ENCODE results near the gene DYNC2I2. TPM values are rescaled to one million over a fixed set of nuclear protein-coding genes. Genes with fewer than 3 reads are reported as not detected.

DYNC2I2 gene
- total and polyA plus RNA-seq, 3 experiments from 2014 or later: 3.0 to 68.6 (median 67.7) TPM

- POLR2A ChIA-PET: interaction anchor here (0.6 to 1.3 kb wide), 14 partner anchors 11 to 1144 kb away, joined by 3 to 8 read pairs (median 5); partner anchors contain the start of genes DYNC2I2, ENDOG, PKN3 and SH3GLB2
Measured at GRCh38 chr9:128689820-128690683, 33.4 kb upstream of the DYNC2I2 start.

GRCh38 chr9:128689293-128689774, 32.7 kb upstream of the DYNC2I2 start:
- Mint-ChIP-seq H3K9me3 (no peaks in the 10 kb centered on the region), H3K4me1 (peaks cover 49 to 66% (median 63%) of the 10 kb centered on the region in 3 donors), H3K27me3 (no peaks in the 10 kb centered on the region), H3K36me3 (peaks cover 11 to 42% (median 14%) of the 10 kb centered on the region in 3 donors), H3K4me3 (peak overlapping the region; percentile 35 to 80 (median 66)), H3K27ac (peak overlapping the region in 2 of 8 donors; percentile 35 to 65)
- peak overlapping the region; percentile 68 for H3K27ac ChIP-seq (ENCODE audit: low read depth, low read length)
- no peak overlapping the region for H3K4me3 ChIP-seq (ENCODE audit: low read length)
- peaks cover 32% of the 10 kb centered on the region for H3K36me3 ChIP-seq (ENCODE audit: insufficient read depth, low read length)
- POLR2A ChIA-PET: interaction anchor here (0.5 to 1.3 kb wide), 13 partner anchors 11 to 1145 kb away, joined by 3 to 8 read pairs (median 5); partner anchors contain the start of genes DYNC2I2, ENDOG, PKN3 and SH3GLB2
- no peaks in the 10 kb centered on the region for H3K9me3 ChIP-seq (ENCODE audit: low read length)
- DNase-seq: peak in 3 of 5 donors; percentile 57 to 76 (median 60)
- peaks cover 54% of the 10 kb centered on the region for H3K4me1 ChIP-seq (ENCODE audit: insufficient read depth, low read length)
- CTCF ChIA-PET: interaction anchor here (0.9 to 1.0 kb wide), 2 partner anchors 35 kb away, joined by 3 read pairs; no protein-coding TSS in a partner anchor
- no peaks in the 10 kb centered on the region for H3K27me3 ChIP-seq (ENCODE audit: insufficient read depth, low read length, poor library complexity, severe bottlenecking)

More at GRCh38 chr9:128689820-128690683, 33.4 kb upstream of the DYNC2I2 start:
- Histone ChIP-seq H3K9me3 (ENCODE audit: low read length) (no peaks in the 10 kb centered on the region), H3K4me3 (ENCODE audit: low read length) (peak overlapping the region; percentile 88), H3K27ac (ENCODE audit: low read depth, low read length) (peak overlapping the region; percentile 88), H3K27me3 (ENCODE audit: insufficient read depth, low read length, poor library complexity, severe bottlenecking) (no peaks in the 10 kb centered on the region), H3K36me3 (ENCODE audit: insufficient read depth, low read length) (peaks cover 35% of the 10 kb centered on the region), H3K4me1 (ENCODE audit: insufficient read depth, low read length) (peaks cover 47% of the 10 kb centered on the region)
- DNase-seq: peak; percentile 41 to 74 (median 51)
- Mint-ChIP-seq H3K9me3 (no peaks in the 10 kb centered on the region), H3K27me3 (no peaks in the 10 kb centered on the region), H3K36me3 (peaks cover 11 to 45% (median 14%) of the 10 kb centered on the region in 3 donors), H3K4me3 (peak overlapping the region; percentile 90 to 100 (median 99)), H3K4me1 (peaks cover 42 to 59% (median 55%) of the 10 kb centered on the region in 3 donors), H3K27ac (peak overlapping the region; percentile 89 to 100 (median 99))
- CTCF ChIA-PET: interaction anchor here (1.0 to 4.4 kb wide), 2 partner anchors 12 to 36 kb away, joined by 3 to 22 read pairs; partner anchors contain the start of gene PKN3

- ChIA-PET CTCF (interaction anchor here (0.9 to 1.1 kb wide), 3 partner anchors 13 to 36 kb away, joined by 3 to 5 read pairs (median 3); partner anchors contain the start of gene PKN3), POLR2A (interaction anchor here (0.5 to 1.3 kb wide), 10 partner anchors 12 to 345 kb away, joined by 3 to 8 read pairs (median 4); partner anchors contain the start of genes ENDOG, PKN3, SH3GLB2 and ZDHHC12)
- peak within 1 kb of the TSS; percentile 85 to 94 (median 90) for H3K4me3 Mint-ChIP-seq
- H3K27me3 Mint-ChIP-seq: no peaks in the 10 kb centered on the region
- Histone ChIP-seq H3K27me3 (ENCODE audit: insufficient read depth, low read length, poor library complexity, severe bottlenecking) (no peaks in the 10 kb centered on the region), H3K27ac (ENCODE audit: low read depth, low read length) (peak within 1 kb of the TSS; percentile 88), H3K4me3 (ENCODE audit: low read length) (peak within 1 kb of the TSS; percentile 88), H3K4me1 (ENCODE audit: insufficient read depth, low read length) (peaks cover 54% of the 10 kb centered on the region), H3K9me3 (ENCODE audit: low read length) (no peaks in the 10 kb centered on the region), H3K36me3 (ENCODE audit: insufficient read depth, low read length) (peaks cover 27% of the 10 kb centered on the region)
- no peaks in the 10 kb centered on the region for H3K9me3 Mint-ChIP-seq
- H3K36me3 Mint-ChIP-seq: peaks cover 9 to 39% (median 13%) of the 10 kb centered on the region in 3 donors
- H3K4me1 Mint-ChIP-seq: peaks cover 54 to 71% (median 66%) of the 10 kb centered on the region in 3 donors
- peak; percentile 88 to 94 (median 93) for DNase-seq
- peak within 1 kb of the TSS; percentile 92 to 98 (median 95) for H3K27ac Mint-ChIP-seq
Measured at GRCh38 chr9:128688501-128689292, 32.0 kb upstream of the DYNC2I2 start, which contains the start of gene SET. Gene SET, plus strand, starts transcription at chr9:128689222. Its CDS starts 361 bp downstream, at chr9:128689583.

GRCh38 chr9:128687453-128687852, 30.8 kb upstream of the DYNC2I2 start:
- H3K27ac ChIP-seq (ENCODE audit: low read depth, low read length): no peak overlapping the region
- H3K27me3 Mint-ChIP-seq: no peaks in the 10 kb centered on the region
- POLR2A ChIA-PET: no interaction called here
- peak overlapping the region in 6 of 8 donors; percentile 19 to 99 (median 94) for H3K27ac Mint-ChIP-seq
- no peak overlapping the region for H3K4me3 ChIP-seq (ENCODE audit: low read length)
- H3K27me3 ChIP-seq (ENCODE audit: insufficient read depth, low read length, poor library complexity, severe bottlenecking): no peaks in the 10 kb centered on the region
- H3K36me3 Mint-ChIP-seq: peaks cover 7 to 26% (median 8%) of the 10 kb centered on the region in 3 donors
- H3K4me1 ChIP-seq (ENCODE audit: insufficient read depth, low read length): peaks cover 63% of the 10 kb centered on the region
- peak overlapping the region in 5 of 7 donors; percentile 85 to 95 (median 90) for H3K4me3 Mint-ChIP-seq
- peaks cover 14% of the 10 kb centered on the region for H3K36me3 ChIP-seq (ENCODE audit: insufficient read depth, low read length)
- peaks cover 56 to 75% (median 67%) of the 10 kb centered on the region in 3 donors for H3K4me1 Mint-ChIP-seq
- DNase-seq: no peak
- H3K9me3 ChIP-seq (ENCODE audit: low read length): no peaks in the 10 kb centered on the region
- H3K9me3 Mint-ChIP-seq: no peaks in the 10 kb centered on the region
- CTCF ChIA-PET: interaction anchor here (1.1 kb wide), 1 partner anchor 15 kb away, joined by 5 read pairs; the partner anchor contains the start of gene PKN3

- CTCF ChIA-PET: interaction anchor here (0.8 to 1.3 kb wide), 2 partner anchors 9 to 40 kb away, joined by 3 read pairs; no protein-coding TSS in a partner anchor
- H3K4me3 Mint-ChIP-seq: peak overlapping the region; percentile 92 to 98 (median 95)
- no peaks in the 10 kb centered on the region for H3K9me3 Mint-ChIP-seq
- POLR2A ChIA-PET: no interaction called here
- peaks cover 0 to 15% (median 0%) of the 10 kb centered on the region in 3 donors for H3K36me3 Mint-ChIP-seq
- DNase-seq: peak; percentile 18 to 62 (median 36)
- H3K36me3 ChIP-seq (ENCODE audit: insufficient read depth, low read length): no peaks in the 10 kb centered on the region
- H3K27ac ChIP-seq (ENCODE audit: low read depth, low read length): peak overlapping the region; percentile 74
- H3K4me1 Mint-ChIP-seq: peaks cover 47 to 67% (median 59%) of the 10 kb centered on the region in 3 donors
- H3K27ac Mint-ChIP-seq: peak overlapping the region; percentile 93 to 99 (median 96)
- H3K4me1 ChIP-seq (ENCODE audit: insufficient read depth, low read length): peaks cover 55% of the 10 kb centered on the region
- no peaks in the 10 kb centered on the region for H3K27me3 ChIP-seq (ENCODE audit: insufficient read depth, low read length, poor library complexity, severe bottlenecking)
- no peaks in the 10 kb centered on the region for H3K9me3 ChIP-seq (ENCODE audit: low read length)
- no peaks in the 10 kb centered on the region for H3K27me3 Mint-ChIP-seq
- H3K4me3 ChIP-seq (ENCODE audit: low read length): peak overlapping the region; percentile 81
Measured at GRCh38 chr9:128685636-128686489, 29.2 kb upstream of the DYNC2I2 start.

- POLR2A ChIA-PET: interaction anchor here (0.5 to 1.3 kb wide), 6 partner anchors 9 to 86 kb away, joined by 3 to 6 read pairs (median 4); partner anchors contain the start of gene ZDHHC12
- DNase-seq: peak; percentile 65 to 82 (median 69)
- CTCF ChIA-PET: interaction anchor here (0.8 to 1.3 kb wide), 5 partner anchors 8 to 38 kb away, joined by 3 to 6 read pairs (median 3); partner anchors contain the start of gene PKN3
- Mint-ChIP-seq H3K4me1 (peaks cover 42 to 60% (median 53%) of the 10 kb centered on the region in 3 donors), H3K36me3 (peaks cover 0 to 9% (median 0%) of the 10 kb centered on the region in 3 donors), H3K27ac (peak overlapping the region; percentile 93 to 99 (median 96)), H3K27me3 (no peaks in the 10 kb centered on the region), H3K9me3 (no peaks in the 10 kb centered on the region), H3K4me3 (peak overlapping the region; percentile 92 to 98 (median 95))
- Histone ChIP-seq H3K27me3 (ENCODE audit: insufficient read depth, low read length, poor library complexity, severe bottlenecking) (no peaks in the 10 kb centered on the region), H3K36me3 (ENCODE audit: insufficient read depth, low read length) (no peaks in the 10 kb centered on the region), H3K4me1 (ENCODE audit: insufficient read depth, low read length) (peaks cover 52% of the 10 kb centered on the region), H3K4me3 (ENCODE audit: low read length) (peak overlapping the region; percentile 81), H3K9me3 (ENCODE audit: low read length) (no peaks in the 10 kb centered on the region), H3K27ac (ENCODE audit: low read depth, low read length) (peak overlapping the region; percentile 8)
Measured at GRCh38 chr9:128684325-128685199, 27.9 kb upstream of the DYNC2I2 start.
